VCaP (cell line): ENCODE data around the gene IFNL1.
"Not testable (repeated sequence)": the region's sequence is repeated elsewhere in the genome, so short reads cannot be mapped to it uniquely, and the experiment has no call there.

Source experiments
- H3K27ac ChIP-seq: fragments of 450-650 bp; 2 replicates; pipeline ENCODE4 v1.5.1; 2017
- CTCF ChIP-seq: fragments of 450-650 bp; conservative IDR thresholded peaks from 2 replicates; pipeline ENCODE4 v1.5.1; 2017; ENCODE audit warnings: mild to moderate bottlenecking, moderate library complexity

The IFNL1 gene

DNA sequence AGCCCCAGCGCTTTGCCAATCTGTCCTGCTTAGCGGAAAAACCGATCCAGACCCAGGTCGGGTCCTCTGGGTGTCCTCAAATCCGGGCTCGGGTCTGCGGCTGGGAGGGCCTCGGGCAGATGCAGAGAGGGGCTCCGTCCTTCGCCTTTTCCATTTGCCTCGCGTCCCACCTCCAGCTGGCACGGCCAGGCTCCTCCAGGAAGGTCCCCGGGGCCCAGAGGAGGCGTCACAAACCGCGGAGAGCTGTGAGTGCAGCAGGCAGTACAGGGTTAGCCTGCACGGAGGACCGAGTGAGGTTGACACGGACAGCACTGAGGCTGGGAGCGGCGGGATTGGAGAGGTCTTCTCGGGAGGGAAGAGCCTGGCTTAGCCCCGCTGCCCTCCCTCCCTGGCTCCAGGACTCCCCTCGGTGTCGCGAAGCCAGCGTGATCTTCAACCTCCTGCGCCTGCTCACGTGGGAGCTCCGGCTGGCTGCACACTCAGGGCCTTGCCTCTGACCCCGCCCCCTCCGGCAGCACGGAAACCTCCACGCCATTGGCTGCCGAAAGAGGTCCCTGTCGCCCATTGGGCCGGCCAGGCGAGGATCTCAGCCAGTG, 30.8 kb upstream of the IFNL1 start:
- no peak overlapping the region for H3K27ac ChIP-seq
- no peak for TF ChIP-seq CTCF

DNA sequence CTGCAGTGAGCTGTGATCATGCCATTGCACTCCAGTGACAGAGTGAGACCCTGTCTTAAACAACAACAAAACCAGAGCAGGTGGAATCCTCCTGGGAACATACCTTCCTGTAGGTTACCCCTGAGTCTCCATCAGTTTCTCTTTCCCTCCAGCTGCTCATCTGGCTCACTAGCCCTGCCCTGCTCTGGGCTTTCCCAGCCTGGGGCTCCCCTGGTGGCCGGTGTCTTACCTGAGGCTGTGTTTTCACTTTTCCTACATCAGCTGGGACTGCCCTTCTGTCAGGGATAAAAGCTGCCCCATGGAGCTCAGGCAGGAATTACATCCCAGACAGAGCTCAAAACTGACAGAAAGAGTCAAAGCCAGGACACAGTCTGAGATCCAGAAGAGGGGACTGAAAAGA, 28.1 kb upstream of the IFNL1 start, which contains the start of gene IFNL2:
Gene IFNL2 (plus strand): TSS at position 312 of the 400 bp plus-strand sequence. CDS start 173 bp downstream, outside the sequence.
- H3K27ac ChIP-seq: not testable (repeated sequence)

- H3K27ac ChIP-seq: not testable (repeated sequence)
Observed at GRCh38 chr19:39268531-39269223, 27.5 kb upstream of the IFNL1 start.

DNA sequence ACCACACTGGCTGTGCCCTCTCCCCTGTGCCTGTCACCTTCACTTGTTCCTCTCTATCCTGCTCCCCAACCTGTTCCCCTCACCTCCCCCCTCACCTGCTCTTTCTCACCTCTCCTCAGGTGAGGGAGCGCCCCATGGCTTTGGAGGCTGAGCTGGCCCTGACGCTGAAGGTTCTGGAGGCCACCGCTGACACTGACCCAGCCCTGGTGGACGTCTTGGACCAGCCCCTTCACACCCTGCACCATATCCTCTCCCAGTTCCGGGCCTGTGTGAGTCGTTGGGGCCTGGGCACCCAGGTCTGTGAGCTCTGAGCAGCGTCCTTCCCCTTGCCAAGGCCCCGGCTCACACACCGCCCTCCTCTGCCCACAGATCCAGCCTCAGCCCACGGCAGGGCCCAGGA, 26.8 kb upstream of the IFNL1 start:
- H3K27ac ChIP-seq: not testable (repeated sequence)

GRCh38 chr19:39270036-39270871, 26.0 kb upstream of the IFNL1 start:
- no peak for TF ChIP-seq CTCF
- no peak overlapping the region for H3K27ac ChIP-seq

- H3K27ac ChIP-seq: not testable (repeated sequence)
Observed at GRCh38 chr19:39273859-39274258, 22.3 kb upstream of the IFNL1 start.

GRCh38 chr19:39275578-39275977, 20.6 kb upstream of the IFNL1 start:
- no peak overlapping the region for H3K27ac ChIP-seq
- no peak for TF ChIP-seq CTCF

DNA sequence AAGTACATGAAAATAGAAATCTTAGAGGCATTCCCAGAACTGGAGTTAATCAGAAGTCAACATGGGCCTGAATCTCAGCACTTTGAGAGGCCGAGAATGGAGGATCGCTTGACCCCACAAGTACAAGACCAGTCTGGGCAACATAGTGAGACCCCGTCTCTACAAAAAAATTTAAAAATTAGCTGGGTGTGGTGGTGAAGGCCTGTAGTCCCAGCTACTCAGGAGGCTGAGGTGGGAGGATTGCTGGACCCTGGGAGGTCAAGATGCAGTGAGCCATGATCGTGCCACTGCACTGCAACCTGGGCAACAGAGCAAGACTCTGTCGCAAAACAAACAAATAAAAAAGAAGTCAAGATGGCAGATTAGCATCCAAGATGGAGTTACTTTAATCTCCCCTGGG, 19.5 kb upstream of the IFNL1 start:
- TF ChIP-seq CTCF: no peak
- H3K27ac ChIP-seq: no peak overlapping the region

DNA sequence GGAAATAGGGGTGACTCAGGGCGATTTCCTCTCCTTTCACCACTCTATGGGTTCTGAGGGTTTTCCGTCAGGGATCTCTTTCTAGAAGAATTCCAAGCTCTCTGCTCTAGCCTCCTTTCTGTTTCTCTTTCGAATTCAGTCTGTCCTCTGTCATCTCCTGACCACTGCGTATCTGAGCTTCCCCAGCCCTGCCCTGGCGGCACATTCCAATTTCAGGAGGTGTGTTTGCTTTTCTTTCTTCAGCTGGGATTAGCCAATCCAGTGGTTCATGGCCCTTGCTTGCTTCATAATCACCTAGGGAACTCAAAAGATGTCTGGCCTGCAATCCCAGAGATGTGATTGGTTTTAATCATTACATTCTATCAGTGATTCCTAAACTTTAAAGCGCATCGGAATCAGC, 18.6 kb upstream of the IFNL1 start:
- TF ChIP-seq CTCF: no peak

More for the DNA sequence above, 18.6 kb upstream of the IFNL1 start:
- no peak overlapping the region for H3K27ac ChIP-seq
